SHP77 treated with DMSO at 0.1 percent for 48 hours (cell line): ENCODE measurements around the gene SUSD6.

ENCODE experiments used
- DNase-seq: peaks from one replicate; lab custom pipeline; 2025; lab: John Stamatoyannopoulos, UW

The SUSD6 gene

GRCh38 chr14:69672356-69672755, 61.0 kb downstream of the SUSD6 start:
- DNase-seq = no peak

GRCh38 chr14:69673104-69673503, 61.7 kb downstream of the SUSD6 start:
- no peak for DNase-seq

GRCh38 chr14:69673578-69674305, 62.3 kb downstream of the SUSD6 start:
- no peak for DNase-seq

- no peak for DNase-seq
These were observed 63.3 kb downstream of the SUSD6 start for GRCh38 chr14:69674546-69675244.

GRCh38 chr14:69675245-69675583, 63.8 kb downstream of the SUSD6 start:
- no peak for DNase-seq

GRCh38 chr14:69675877-69676416, 64.6 kb downstream of the SUSD6 start:
- no peak for DNase-seq

- no peak for DNase-seq
These were observed 65.3 kb downstream of the SUSD6 start for GRCh38 chr14:69676723-69677122.

- DNase-seq = no peak
These were observed 68.9 kb downstream of the SUSD6 start for GRCh38 chr14:69680297-69680696.

GRCh38 chr14:69682136-69682535, 70.7 kb downstream of the SUSD6 start:
- no peak for DNase-seq

GRCh38 chr14:69682621-69683263, 71.3 kb downstream of the SUSD6 start:
- DNase-seq = no peak

- no peak for DNase-seq
These were observed 72.6 kb downstream of the SUSD6 start for GRCh38 chr14:69683971-69684370.

GRCh38 chr14:69684461-69685217, 73.2 kb downstream of the SUSD6 start:
- DNase-seq = no peak

GRCh38 chr14:69685218-69685616, 73.8 kb downstream of the SUSD6 start:
- no peak for DNase-seq

GRCh38 chr14:69685716-69686115, 74.3 kb downstream of the SUSD6 start:
- peak; percentile 41 for DNase-seq

- DNase-seq = no peak
These were observed 76.4 kb downstream of the SUSD6 start for GRCh38 chr14:69687606-69688298.

GRCh38 chr14:69688299-69688649, 76.9 kb downstream of the SUSD6 start:
- no peak for DNase-seq

GRCh38 chr14:69690042-69690441, 78.6 kb downstream of the SUSD6 start:
- no peak for DNase-seq

- DNase-seq = no peak
These were observed 81.2 kb downstream of the SUSD6 start for GRCh38 chr14:69692594-69692993.

- DNase-seq = no peak
These were observed 81.7 kb downstream of the SUSD6 start for GRCh38 chr14:69693145-69693544.

GRCh38 chr14:69693801-69694729, 82.7 kb downstream of the SUSD6 start:
- DNase-seq = no peak
